22Rv1 (cell line): ENCODE results near the gene ATP2B3.

Experiments
- H3K27ac ChIP-seq: fragments of 450-650 bp; 2 replicates; pipeline ENCODE4 v1.5.1; 2017
- ZFX ChIP-seq: fragments of 450-650 bp; IDR thresholded peaks from 2 replicates; pipeline ENCODE4 v1.6.1; 2017; ENCODE audit warnings: antibody characterized with exemption, borderline replicate concordance
- TF ChIP-seq, protein P1 (sequence below): fragments of 450-650 bp; IDR thresholded peaks from 2 replicates; pipeline ENCODE4 v1.5.1; 2017; ENCODE audit warnings: mild to moderate bottlenecking

ATP2B3 gene

GRCh38 chrX:153523269-153523668 is 5.8 kb downstream of the ATP2B3 start:
- TF ChIP-seq, protein P1, sequence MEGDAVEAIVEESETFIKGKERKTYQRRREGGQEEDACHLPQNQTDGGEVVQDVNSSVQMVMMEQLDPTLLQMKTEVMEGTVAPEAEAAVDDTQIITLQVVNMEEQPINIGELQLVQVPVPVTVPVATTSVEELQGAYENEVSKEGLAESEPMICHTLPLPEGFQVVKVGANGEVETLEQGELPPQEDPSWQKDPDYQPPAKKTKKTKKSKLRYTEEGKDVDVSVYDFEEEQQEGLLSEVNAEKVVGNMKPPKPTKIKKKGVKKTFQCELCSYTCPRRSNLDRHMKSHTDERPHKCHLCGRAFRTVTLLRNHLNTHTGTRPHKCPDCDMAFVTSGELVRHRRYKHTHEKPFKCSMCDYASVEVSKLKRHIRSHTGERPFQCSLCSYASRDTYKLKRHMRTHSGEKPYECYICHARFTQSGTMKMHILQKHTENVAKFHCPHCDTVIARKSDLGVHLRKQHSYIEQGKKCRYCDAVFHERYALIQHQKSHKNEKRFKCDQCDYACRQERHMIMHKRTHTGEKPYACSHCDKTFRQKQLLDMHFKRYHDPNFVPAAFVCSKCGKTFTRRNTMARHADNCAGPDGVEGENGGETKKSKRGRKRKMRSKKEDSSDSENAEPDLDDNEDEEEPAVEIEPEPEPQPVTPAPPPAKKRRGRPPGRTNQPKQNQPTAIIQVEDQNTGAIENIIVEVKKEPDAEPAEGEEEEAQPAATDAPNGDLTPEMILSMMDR = no peak
- TF ChIP-seq ZFX = no peak
- no peak overlapping the region for H3K27ac ChIP-seq

DNA sequence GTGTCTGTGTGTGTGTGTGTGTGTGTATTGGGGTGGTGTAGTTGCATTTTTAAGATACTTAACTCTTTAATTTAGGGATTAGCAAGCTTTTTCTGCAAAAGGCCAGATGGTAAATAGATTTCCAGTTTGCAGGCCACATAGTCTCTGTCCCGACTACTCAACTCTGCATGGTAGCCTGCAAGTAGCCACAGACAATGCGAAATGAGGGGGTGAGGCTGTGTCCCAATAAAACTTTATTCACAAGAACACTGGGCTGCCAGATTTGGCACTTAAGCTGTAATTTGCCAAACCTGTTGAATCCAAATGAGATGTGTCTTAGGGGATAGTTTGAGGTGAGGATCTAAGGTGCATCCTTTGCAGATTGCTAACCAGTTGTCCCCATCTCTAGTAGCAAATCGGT is 6.8 kb downstream of the ATP2B3 start:
- no peak overlapping the region for H3K27ac ChIP-seq
- no peak for TF ChIP-seq ZFX
- TF ChIP-seq, protein P1 = no peak

DNA sequence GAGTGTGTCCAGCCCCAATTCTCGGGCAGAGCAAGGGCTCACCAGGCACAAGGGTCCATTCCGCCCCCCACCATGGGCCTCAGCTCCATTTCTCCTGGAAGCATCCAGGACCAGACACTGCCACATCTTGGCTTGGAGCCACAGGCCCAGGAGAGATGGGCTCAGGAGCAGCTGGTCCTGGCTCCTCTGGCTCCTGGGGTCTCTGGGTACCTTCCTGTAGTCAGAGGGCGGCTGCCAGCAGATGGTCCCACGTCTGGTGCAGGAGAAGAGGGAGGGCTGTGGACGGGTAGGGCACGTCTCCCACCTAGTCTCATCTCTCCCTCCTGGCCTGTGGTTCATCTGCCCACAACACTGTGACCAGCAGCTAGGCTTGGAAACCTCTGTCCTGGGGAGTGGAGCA is 8.0 kb downstream of the ATP2B3 start:
- H3K27ac ChIP-seq = no peak overlapping the region
- TF ChIP-seq, protein P1 = no peak
- TF ChIP-seq ZFX = no peak

DNA sequence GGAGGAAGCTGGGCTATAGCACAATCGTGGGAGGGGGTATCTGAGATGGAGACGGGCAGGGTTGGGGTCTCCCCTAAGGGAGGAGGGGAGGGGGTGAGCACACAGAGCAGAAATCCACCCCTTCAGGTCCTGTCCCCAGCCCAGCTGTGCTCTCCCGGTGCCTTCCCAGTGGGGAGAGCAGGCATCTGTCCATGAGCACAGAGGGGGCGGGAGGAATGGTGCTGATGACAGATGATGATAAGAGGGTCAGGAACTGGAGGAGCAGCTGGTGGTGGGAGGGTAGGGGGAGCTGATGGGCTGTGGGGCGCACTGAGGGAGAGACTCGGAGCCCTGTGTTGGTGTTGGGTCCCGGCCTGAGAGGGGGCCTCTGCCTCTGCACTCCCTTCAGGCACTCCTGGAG is 8.6 kb downstream of the ATP2B3 start:
- no peak overlapping the region for H3K27ac ChIP-seq

DNA sequence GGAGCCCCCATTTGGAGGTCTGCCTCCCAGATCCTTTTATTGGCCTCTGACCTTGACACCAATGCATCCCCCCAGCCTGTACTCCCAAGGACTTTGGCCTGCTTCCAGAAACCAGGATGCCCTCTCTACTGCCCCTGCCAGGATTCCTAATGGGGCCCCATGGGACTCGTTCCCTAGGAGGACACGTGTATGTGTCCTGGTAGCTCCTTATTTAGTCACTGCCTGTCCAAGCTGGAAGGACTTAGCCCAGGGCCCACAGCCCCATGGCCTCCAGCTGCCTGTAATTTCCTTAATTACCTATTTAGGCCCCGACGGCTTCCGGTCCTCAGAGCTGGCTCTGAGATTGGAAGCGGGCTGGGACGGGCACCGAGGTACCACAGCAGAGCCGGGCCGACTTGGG is 9.4 kb downstream of the ATP2B3 start:
- TF ChIP-seq, protein P1 = no peak
- no peak for TF ChIP-seq ZFX
- H3K27ac ChIP-seq = no peak overlapping the region

More for the DNA sequence above, 8.6 kb downstream of the ATP2B3 start:
- TF ChIP-seq ZFX = no peak
- TF ChIP-seq, protein P1 = no peak

DNA sequence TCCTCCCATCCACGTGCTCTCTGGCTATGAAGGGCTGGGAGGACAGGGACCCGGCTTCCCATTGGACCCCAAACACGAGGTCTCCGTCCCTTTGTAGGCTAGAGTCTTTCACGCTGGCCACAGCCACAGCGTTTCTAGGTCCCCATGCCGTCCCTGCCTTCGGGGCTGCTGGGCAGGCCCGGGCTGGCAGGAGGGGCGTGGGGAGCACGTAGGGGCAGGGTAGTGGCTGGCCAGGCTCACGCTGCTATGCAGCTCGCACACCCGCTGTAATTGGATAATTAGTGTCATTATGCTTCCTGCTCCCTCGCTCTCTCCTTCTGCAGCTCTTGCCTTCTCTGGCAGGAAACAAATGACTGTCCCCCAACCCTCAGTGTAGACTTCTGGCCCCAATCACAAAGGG is 9.8 kb downstream of the ATP2B3 start:
- no peak for TF ChIP-seq ZFX
- TF ChIP-seq, protein P1 = no peak
- no peak overlapping the region for H3K27ac ChIP-seq

GRCh38 chrX:153530411-153531129 is 13.1 kb downstream of the ATP2B3 start:
- no peak for TF ChIP-seq ZFX
- TF ChIP-seq, protein P1 = no peak
- no peak overlapping the region for H3K27ac ChIP-seq
